Fibroblast of villous mesenchyme (primary cell): Measurements from ENCODE around the gene GCSH. TPM values are rescaled to one million over a fixed set of nuclear protein-coding genes. Genes with fewer than 3 reads are reported as not detected.
"Not testable (repeated sequence)": the region's sequence is repeated elsewhere in the genome, so short reads cannot be mapped to it uniquely, and the experiment has no call there.

Experiments
- DNase-seq: peaks from one replicate; pipeline ENCODE4 v3.0.0-alpha.2; 2010; ENCODE audit warnings: low read depth
- H3K4me3 ChIP-seq: 2 replicates; pipeline ENCODE4 v1.5.1; 2011; ENCODE audit warnings: low read depth, mild to moderate bottlenecking, low read length
- total RNA-seq: library from RNA; depleted of rRNA; stranded (reverse); fragments of >200 nt; gene quantifications from 2 replicates; pipeline ENCODE4 v1.2.3, GENCODE V29; 2012
- TF ChIP-seq, protein P1 (sequence below): IDR thresholded peaks from 2 replicates; pipeline ENCODE4 v1.5.1; 2012; ENCODE audit warnings: low read depth, mild to moderate bottlenecking, low read length; ENCODE audit not compliant: insufficient read depth

The GCSH gene
- total RNA-seq, 1 donor = 21.2 TPM

GRCh38 chr16:81117436-81117835 is 21.2 kb upstream of the GCSH start:
- no peak overlapping the region for H3K4me3 ChIP-seq
- TF ChIP-seq, protein P1, sequence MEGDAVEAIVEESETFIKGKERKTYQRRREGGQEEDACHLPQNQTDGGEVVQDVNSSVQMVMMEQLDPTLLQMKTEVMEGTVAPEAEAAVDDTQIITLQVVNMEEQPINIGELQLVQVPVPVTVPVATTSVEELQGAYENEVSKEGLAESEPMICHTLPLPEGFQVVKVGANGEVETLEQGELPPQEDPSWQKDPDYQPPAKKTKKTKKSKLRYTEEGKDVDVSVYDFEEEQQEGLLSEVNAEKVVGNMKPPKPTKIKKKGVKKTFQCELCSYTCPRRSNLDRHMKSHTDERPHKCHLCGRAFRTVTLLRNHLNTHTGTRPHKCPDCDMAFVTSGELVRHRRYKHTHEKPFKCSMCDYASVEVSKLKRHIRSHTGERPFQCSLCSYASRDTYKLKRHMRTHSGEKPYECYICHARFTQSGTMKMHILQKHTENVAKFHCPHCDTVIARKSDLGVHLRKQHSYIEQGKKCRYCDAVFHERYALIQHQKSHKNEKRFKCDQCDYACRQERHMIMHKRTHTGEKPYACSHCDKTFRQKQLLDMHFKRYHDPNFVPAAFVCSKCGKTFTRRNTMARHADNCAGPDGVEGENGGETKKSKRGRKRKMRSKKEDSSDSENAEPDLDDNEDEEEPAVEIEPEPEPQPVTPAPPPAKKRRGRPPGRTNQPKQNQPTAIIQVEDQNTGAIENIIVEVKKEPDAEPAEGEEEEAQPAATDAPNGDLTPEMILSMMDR = no peak
- no peak for DNase-seq

DNA sequence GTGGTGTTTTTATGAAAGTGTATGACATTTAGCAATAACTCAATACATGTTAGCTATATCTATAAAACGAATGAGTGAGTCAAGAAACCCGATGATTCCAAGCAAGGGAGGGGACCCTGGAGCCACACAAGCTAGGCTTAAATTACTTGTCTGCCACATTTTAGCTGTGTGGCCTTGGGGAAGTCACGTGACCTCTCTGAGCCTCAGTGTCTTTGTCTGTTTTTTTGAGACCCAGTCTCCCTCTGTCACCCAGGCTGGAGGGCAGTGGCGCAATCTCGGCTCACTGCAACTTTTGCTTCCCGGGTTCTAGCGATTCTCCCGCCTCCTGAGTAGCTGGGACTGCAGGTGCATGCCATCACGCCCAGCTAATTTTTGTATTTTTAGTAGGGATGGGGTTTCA is 20.1 kb upstream of the GCSH start:
- no peak for DNase-seq
- TF ChIP-seq, protein P1 = no peak
- no peak overlapping the region for H3K4me3 ChIP-seq

DNA sequence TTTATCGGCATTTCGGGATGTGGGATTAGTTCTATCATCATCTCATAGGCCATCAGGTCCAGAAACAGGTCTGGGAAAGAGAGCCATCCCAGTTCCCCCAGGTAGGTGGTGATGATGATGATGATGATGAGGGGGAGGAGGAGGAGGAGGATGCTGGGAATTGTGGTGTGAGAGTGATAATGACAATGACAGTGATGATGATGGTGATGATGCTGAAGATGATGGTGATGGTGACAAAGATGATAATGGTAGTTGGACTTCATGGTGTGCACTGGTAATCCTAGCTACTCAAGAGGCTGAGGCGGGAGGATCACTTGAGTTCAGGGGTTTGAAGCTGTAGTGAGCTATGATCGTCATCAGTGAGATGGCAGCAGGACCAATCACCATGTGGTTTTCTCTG is 16.3 kb upstream of the GCSH start:
- DNase-seq = no peak
- TF ChIP-seq, protein P1 = no peak
- H3K4me3 ChIP-seq = no peak overlapping the region

DNA sequence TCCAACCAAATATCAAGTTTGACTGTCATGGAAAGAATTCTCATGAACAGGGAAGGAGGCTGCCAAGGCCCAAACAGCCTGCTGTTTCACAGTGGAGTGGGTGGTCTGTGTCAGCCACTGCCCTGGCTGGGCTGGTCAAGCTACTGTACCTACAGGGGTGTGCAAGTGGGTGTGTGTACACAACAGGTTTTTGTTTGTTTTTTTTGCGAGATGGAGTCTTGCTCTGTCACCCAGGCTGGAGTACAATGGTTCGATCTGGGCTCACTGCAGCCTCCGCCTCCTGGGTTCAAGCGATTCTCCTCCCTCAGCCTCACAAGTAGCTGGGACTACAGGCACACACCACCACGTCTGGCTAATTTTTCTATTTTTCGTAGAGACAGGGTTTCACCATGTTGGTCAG is 13.1 kb upstream of the GCSH start:
- not testable (repeated sequence) for H3K4me3 ChIP-seq, DNase-seq

GRCh38 chr16:81107511-81107910 is 11.3 kb upstream of the GCSH start:
- TF ChIP-seq, protein P1 = no peak
- DNase-seq = no peak
- no peak overlapping the region for H3K4me3 ChIP-seq

GRCh38 chr16:81106826-81107503 is 10.8 kb upstream of the GCSH start:
- no peak for DNase-seq
- TF ChIP-seq, protein P1 = no peak
- no peak overlapping the region for H3K4me3 ChIP-seq

- DNase-seq = no peak
- H3K4me3 ChIP-seq = no peak overlapping the region
- TF ChIP-seq, protein P1 = no peak
Measured at GRCh38 chr16:81105946-81106345, 9.8 kb upstream of the GCSH start.
